ENCODE data around the gene SENP7.

GRCh38 chr3:101521211-101521701 is 8.2 kb upstream of the SENP7 start:
- TF ChIP-seq EZH2 (IDR thresholded peaks at IDR 0.05; ENCODE audit: insufficient read depth, low read length), result no peak
- no peak for TF ChIP-seq CTCF (IDR thresholded peaks at IDR 0.05; ENCODE audit: insufficient read depth, low read depth, low read length)

Data from astrocyte (in vitro differentiated cells and primary cell).